Omental fat pad (tissue), 4 donors: ENCODE results near the gene NOL4. TPM values are rescaled to one million over a fixed set of nuclear protein-coding genes. Genes with fewer than 3 reads are reported as not detected.

Experiments
- ATAC-seq: fragments of 150-250 bp; one replicate; pipeline ENCODE4 v1.9.1; 2016; ENCODE audit warnings: mild to moderate bottlenecking, moderate library complexity; ENCODE audit not compliant: low FRiP score
- DNase-seq: peaks from one replicate; pipeline ENCODE4 v3.0.0-alpha.2; 2019; ENCODE audit warnings: low spot score
- CTCF ChIP-seq, 3 donors: fragments of 450-650 bp; IDR thresholded peaks; one replicate each; pipeline ENCODE4 v1.5.1; 2016 to 2017; ENCODE audit warnings: antibody characterized with exemption in 3 of 3, mild to moderate bottlenecking in 3 of 3, moderate library complexity in 2 of 3
- total RNA-seq, 4 donors: library from RNA; depleted of rRNA; stranded (reverse); fragments of >200 nt; gene quantifications; one replicate each; pipeline ENCODE4 v1.1.0, GENCODE V29; 2016

NOL4 gene
- total RNA-seq, 4 donors from 2014 or later: 0.79 TPM; not detected in 3

- TF ChIP-seq CTCF (IDR thresholded peaks at IDR 0.05): no peak
- no peak for ATAC-seq
- no peak for DNase-seq
Observed at GRCh38 chr18:34220081-34220815, 4.5 kb downstream of the NOL4 start.

- TF ChIP-seq CTCF (IDR thresholded peaks at IDR 0.05): no peak
- DNase-seq (no peak), ATAC-seq (no peak)
Observed at GRCh38 chr18:34219651-34220050, 5.1 kb downstream of the NOL4 start.

GRCh38 chr18:34212511-34212910 is 12.2 kb downstream of the NOL4 start:
- TF ChIP-seq CTCF (IDR thresholded peaks at IDR 0.05): no peak
- ATAC-seq (no peak), DNase-seq (no peak)

GRCh38 chr18:34207344-34207851 is 17.3 kb downstream of the NOL4 start:
- no peak for ATAC-seq
- DNase-seq: no peak
- TF ChIP-seq CTCF (IDR thresholded peaks at IDR 0.05): no peak

GRCh38 chr18:34203866-34204265 is 20.8 kb downstream of the NOL4 start:
- no peak for TF ChIP-seq CTCF (IDR thresholded peaks at IDR 0.05)
- ATAC-seq: no peak
- DNase-seq: no peak

GRCh38 chr18:34196256-34196655 is 28.5 kb downstream of the NOL4 start:
- DNase-seq: no peak
- ATAC-seq: no peak
- no peak for TF ChIP-seq CTCF (IDR thresholded peaks at IDR 0.05)

- DNase-seq (no peak), ATAC-seq (no peak)
- TF ChIP-seq CTCF (IDR thresholded peaks at IDR 0.05): no peak
Observed at GRCh38 chr18:34194239-34194638, 30.5 kb downstream of the NOL4 start.
